GM23338 (cell line): ENCODE data around the gene ATF7IP2. TPM values are rescaled to one million over a fixed set of nuclear protein-coding genes. Genes with fewer than 3 reads are reported as not detected.

Experiments used
- ATAC-seq: fragments of 200-7000 bp; cut with Tn5 transposase; 3 replicates; pipeline ENCODE4 v1.9.1; 2020
- DNase-seq: peaks from one replicate; pipeline ENCODE4 v3.0.0-alpha.2; 2015; ENCODE audit warnings: low spot score
- H2AFZ ChIP-seq: fragments of 200-600 bp; sonication (generic); 2 replicates; pipeline ENCODE4 v1.8.0; 2016; ENCODE audit warnings: antibody characterized with exemption, mild to moderate bottlenecking, moderate library complexity
- H3F3A ChIP-seq: fragments of 200-600 bp; sonication (generic); replicated peaks from 2 replicates; pipeline ENCODE4 v1.8.0; 2017; ENCODE audit warnings: antibody characterized with exemption, mixed run types, low read depth
- H3K27ac ChIP-seq: fragments of 200-600 bp; sonication (generic); 2 replicates; pipeline ENCODE4 v1.6.1; 2016; ENCODE audit warnings: low read depth
- H3K27me3 ChIP-seq: fragments of 200-600 bp; sonication (generic); 2 replicates; pipeline ENCODE4 v1.8.0; 2016; ENCODE audit warnings: mild to moderate bottlenecking, mixed run types, moderate library complexity; ENCODE audit not compliant: insufficient read depth
- H3K36me3 ChIP-seq: fragments of 200-600 bp; sonication (generic); 2 replicates; pipeline ENCODE4 v1.8.0; 2016; ENCODE audit warnings: mild to moderate bottlenecking; ENCODE audit not compliant: insufficient read depth
- H3K4me1 ChIP-seq: fragments of 200-600 bp; sonication (generic); 2 replicates; pipeline ENCODE4 v1.8.0; 2016; ENCODE audit warnings: mild to moderate bottlenecking, moderate library complexity; ENCODE audit not compliant: insufficient read depth
- H3K4me2 ChIP-seq: fragments of 200-600 bp; sonication (generic); 2 replicates; pipeline ENCODE4 v1.7.1; 2017; ENCODE audit warnings: mixed run types
- H3K4me3 ChIP-seq: fragments of 200-600 bp; sonication (generic); 2 replicates; pipeline ENCODE4 v1.6.1; 2016; ENCODE audit warnings: mixed run types
- H3K79me2 ChIP-seq: fragments of 200-600 bp; sonication (generic); replicated peaks from 2 replicates; pipeline ENCODE4 v1.8.0; 2017; ENCODE audit warnings: mild to moderate bottlenecking; ENCODE audit not compliant: insufficient read depth
- H3K9me2 ChIP-seq: fragments of 200-600 bp; sonication (generic); 2 replicates; pipeline ENCODE4 v1.8.0; 2017; ENCODE audit not compliant: insufficient read depth
- H4K20me1 ChIP-seq: fragments of 200-600 bp; sonication (generic); replicated peaks from 2 replicates; pipeline ENCODE4 v1.8.0; 2017; ENCODE audit warnings: mild to moderate bottlenecking; ENCODE audit not compliant: insufficient read depth
- H3K27ac Mint-ChIP-seq: 2 replicates; pipeline ENCODE4 v1.8.0; 2020; ENCODE audit warnings: inconsistent platforms, mild to moderate bottlenecking, moderate library complexity, mixed read lengths
- H3K27me3 Mint-ChIP-seq: 3 replicates; pipeline ENCODE4 v1.8.0; 2022; ENCODE audit warnings: low read depth, mild to moderate bottlenecking, moderate library complexity, mixed read lengths, inconsistent platforms; ENCODE audit not compliant: insufficient read depth, poor library complexity
- H3K36me3 Mint-ChIP-seq: 3 replicates; pipeline ENCODE4 v1.8.0; 2021; ENCODE audit warnings: low read depth, mild to moderate bottlenecking, inconsistent platforms, moderate library complexity, mixed read lengths
- H3K4me1 Mint-ChIP-seq: 3 replicates; pipeline ENCODE4 v1.8.0; 2020; ENCODE audit warnings: mild to moderate bottlenecking, inconsistent platforms, mixed read lengths
- H3K4me3 Mint-ChIP-seq: 3 replicates; pipeline ENCODE4 v1.8.0; 2021; ENCODE audit warnings: moderate library complexity, mild to moderate bottlenecking, inconsistent platforms, mixed read lengths
- H3K9me3 Mint-ChIP-seq: 3 replicates; pipeline ENCODE4 v1.8.0; 2020; ENCODE audit warnings: moderate library complexity, mild to moderate bottlenecking, inconsistent platforms, mixed read lengths
- CREB1 ChIP-seq: fragments of 250-450 bp; sonication (Bioruptor Pico); IDR thresholded peaks from 2 replicates; pipeline ENCODE4 v1.5.0; 2020; ENCODE audit warnings: low read depth, mild to moderate bottlenecking, moderate library complexity
- ETS1 ChIP-seq: IDR thresholded peaks from 2 replicates; pipeline ENCODE4 v1.6.1; 2016; ENCODE audit warnings: antibody characterized with exemption
- EZH2 ChIP-seq: fragments of 200-600 bp; sonication (generic); IDR thresholded peaks from one replicate; pipeline ENCODE4 v1.8.0; 2017; ENCODE audit warnings: antibody characterized with exemption, mild to moderate bottlenecking, low read depth; ENCODE audit not compliant: unreplicated experiment
- EZH2phosphoT487 ChIP-seq: fragments of 200-600 bp; sonication (generic); IDR thresholded peaks from one replicate; pipeline ENCODE4 v1.8.1; 2018; ENCODE audit warnings: antibody characterized with exemption; ENCODE audit not compliant: unreplicated experiment
- NANOG ChIP-seq: IDR thresholded peaks from 2 replicates; pipeline ENCODE4 v1.6.1; 2016; ENCODE audit warnings: antibody characterized with exemption, borderline replicate concordance
- POLR2AphosphoS5 ChIP-seq: IDR thresholded peaks from 2 replicates; pipeline ENCODE4 v1.6.1; 2016; ENCODE audit warnings: antibody characterized with exemption, low read depth
- ZNF114 ChIP-seq: fragments of 250-450 bp; sonication (Bioruptor Pico); IDR thresholded peaks from 2 replicates; pipeline ENCODE4 v1.5.0; 2020; ENCODE audit warnings: mild to moderate bottlenecking, moderate library complexity
- polyA plus RNA-seq: library from polyadenylated mRNA; unstranded; fragments of >200 nt; fragmentation: Nextera tagmentation; extraction: Ambion mirVana; gene quantifications from 2 replicates; pipeline ENCODE4 v1.2.1, GENCODE V29; 2016
- total RNA-seq: library from RNA; depleted of rRNA; stranded (reverse); fragments of >200 nt; shearing (Covaris generic); gene quantifications from 2 replicates; pipeline ENCODE4 v1.2.3, GENCODE V29; 2014
- TF ChIP-seq, protein P1 (sequence below): fragments of 250-450 bp; sonication (Bioruptor Pico); IDR thresholded peaks from 2 replicates; pipeline ENCODE4 v1.5.0; 2020; ENCODE audit warnings: mild to moderate bottlenecking, moderate library complexity
- TF ChIP-seq, protein P2 (sequence below): IDR thresholded peaks from one replicate; pipeline ENCODE4 v1.6.1; 2018; ENCODE audit warnings: antibody characterized with exemption; ENCODE audit not compliant: unreplicated experiment

ATF7IP2 gene
- total and polyA plus RNA-seq, 2 experiments from 2014 or later: 27.9 to 55.7 TPM

DNA sequence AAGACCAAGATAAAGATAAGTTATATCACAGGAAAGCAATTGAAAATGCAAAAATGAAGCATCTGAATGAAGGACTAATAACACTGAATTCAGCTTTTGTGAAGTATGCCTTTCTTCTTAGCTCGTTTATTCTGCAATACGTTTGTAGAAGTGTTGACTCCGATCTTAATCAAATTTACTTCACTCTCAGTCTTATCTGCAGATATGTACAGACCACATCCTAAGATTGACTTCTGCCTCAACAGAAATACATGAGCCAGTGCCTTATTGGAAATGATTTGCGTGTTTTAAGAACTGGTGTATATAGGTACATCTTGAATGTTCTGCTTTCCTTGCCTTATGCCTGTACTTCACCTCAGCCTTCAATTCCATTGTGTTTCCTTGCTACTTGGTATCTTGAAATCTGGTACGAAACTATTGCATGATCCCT, 1.3 kb downstream of the ATF7IP2 start:
- H3K27me3 Mint-ChIP-seq: peaks cover 5% of the 10 kb centered on the region
- peak overlapping the region; percentile 89 for H3K4me3 Mint-ChIP-seq
- H3F3A ChIP-seq: no peaks in the 10 kb centered on the region
- TF ChIP-seq EZH2phosphoT487 (no peak), NANOG (no peak), ETS1 (no peak), ZNF114 (CRISPR knock-in tag) (no peak), EZH2 (no peak), CREB1 (CRISPR knock-in tag) (no peak), POLR2AphosphoS5 (no peak)
- TF ChIP-seq, protein P1, sequence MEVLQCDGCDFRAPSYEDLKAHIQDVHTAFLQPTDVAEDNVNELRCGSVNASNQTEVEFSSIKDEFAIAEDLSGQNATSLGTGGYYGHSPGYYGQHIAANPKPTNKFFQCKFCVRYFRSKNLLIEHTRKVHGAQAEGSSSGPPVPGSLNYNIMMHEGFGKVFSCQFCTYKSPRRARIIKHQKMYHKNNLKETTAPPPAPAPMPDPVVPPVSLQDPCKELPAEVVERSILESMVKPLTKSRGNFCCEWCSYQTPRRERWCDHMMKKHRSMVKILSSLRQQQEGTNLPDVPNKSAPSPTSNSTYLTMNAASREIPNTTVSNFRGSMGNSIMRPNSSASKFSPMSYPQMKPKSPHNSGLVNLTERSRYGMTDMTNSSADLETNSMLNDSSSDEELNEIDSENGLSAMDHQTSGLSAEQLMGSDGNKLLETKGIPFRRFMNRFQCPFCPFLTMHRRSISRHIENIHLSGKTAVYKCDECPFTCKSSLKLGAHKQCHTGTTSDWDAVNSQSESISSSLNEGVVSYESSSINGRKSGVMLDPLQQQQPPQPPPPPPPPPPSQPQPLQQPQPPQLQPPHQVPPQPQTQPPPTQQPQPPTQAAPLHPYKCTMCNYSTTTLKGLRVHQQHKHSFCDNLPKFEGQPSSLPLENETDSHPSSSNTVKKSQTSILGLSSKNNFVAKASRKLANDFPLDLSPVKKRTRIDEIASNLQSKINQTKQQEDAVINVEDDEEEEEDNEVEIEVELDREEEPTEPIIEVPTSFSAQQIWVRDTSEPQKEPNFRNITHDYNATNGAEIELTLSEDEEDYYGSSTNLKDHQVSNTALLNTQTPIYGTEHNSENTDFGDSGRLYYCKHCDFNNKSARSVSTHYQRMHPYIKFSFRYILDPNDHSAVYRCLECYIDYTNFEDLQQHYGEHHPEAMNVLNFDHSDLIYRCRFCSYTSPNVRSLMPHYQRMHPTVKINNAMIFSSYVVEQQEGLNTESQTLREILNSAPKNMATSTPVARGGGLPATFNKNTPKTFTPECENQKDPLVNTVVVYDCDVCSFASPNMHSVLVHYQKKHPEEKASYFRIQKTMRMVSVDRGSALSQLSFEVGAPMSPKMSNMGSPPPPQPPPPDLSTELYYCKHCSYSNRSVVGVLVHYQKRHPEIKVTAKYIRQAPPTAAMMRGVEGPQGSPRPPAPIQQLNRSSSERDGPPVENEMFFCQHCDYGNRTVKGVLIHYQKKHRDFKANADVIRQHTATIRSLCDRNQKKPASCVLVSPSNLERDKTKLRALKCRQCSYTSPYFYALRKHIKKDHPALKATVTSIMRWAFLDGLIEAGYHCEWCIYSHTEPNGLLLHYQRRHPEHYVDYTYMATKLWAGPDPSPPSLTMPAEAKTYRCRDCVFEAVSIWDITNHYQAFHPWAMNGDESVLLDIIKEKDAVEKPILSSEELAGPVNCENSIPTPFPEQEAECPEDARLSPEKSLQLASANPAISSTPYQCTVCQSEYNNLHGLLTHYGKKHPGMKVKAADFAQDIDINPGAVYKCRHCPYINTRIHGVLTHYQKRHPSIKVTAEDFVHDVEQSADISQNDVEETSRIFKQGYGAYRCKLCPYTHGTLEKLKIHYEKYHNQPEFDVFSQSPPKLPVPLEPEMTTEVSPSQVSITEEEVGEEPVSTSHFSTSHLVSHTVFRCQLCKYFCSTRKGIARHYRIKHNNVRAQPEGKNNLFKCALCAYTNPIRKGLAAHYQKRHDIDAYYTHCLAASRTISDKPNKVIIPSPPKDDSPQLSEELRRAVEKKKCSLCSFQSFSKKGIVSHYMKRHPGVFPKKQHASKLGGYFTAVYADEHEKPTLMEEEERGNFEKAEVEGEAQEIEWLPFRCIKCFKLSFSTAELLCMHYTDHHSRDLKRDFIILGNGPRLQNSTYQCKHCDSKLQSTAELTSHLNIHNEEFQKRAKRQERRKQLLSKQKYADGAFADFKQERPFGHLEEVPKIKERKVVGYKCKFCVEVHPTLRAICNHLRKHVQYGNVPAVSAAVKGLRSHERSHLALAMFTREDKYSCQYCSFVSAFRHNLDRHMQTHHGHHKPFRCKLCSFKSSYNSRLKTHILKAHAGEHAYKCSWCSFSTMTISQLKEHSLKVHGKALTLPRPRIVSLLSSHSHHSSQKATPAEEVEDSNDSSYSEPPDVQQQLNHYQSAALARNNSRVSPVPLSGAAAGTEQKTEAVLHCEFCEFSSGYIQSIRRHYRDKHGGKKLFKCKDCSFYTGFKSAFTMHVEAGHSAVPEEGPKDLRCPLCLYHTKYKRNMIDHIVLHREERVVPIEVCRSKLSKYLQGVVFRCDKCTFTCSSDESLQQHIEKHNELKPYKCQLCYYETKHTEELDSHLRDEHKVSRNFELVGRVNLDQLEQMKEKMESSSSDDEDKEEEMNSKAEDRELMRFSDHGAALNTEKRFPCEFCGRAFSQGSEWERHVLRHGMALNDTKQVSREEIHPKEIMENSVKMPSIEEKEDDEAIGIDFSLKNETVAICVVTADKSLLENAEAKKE: no peak
- TF ChIP-seq, protein P2, sequence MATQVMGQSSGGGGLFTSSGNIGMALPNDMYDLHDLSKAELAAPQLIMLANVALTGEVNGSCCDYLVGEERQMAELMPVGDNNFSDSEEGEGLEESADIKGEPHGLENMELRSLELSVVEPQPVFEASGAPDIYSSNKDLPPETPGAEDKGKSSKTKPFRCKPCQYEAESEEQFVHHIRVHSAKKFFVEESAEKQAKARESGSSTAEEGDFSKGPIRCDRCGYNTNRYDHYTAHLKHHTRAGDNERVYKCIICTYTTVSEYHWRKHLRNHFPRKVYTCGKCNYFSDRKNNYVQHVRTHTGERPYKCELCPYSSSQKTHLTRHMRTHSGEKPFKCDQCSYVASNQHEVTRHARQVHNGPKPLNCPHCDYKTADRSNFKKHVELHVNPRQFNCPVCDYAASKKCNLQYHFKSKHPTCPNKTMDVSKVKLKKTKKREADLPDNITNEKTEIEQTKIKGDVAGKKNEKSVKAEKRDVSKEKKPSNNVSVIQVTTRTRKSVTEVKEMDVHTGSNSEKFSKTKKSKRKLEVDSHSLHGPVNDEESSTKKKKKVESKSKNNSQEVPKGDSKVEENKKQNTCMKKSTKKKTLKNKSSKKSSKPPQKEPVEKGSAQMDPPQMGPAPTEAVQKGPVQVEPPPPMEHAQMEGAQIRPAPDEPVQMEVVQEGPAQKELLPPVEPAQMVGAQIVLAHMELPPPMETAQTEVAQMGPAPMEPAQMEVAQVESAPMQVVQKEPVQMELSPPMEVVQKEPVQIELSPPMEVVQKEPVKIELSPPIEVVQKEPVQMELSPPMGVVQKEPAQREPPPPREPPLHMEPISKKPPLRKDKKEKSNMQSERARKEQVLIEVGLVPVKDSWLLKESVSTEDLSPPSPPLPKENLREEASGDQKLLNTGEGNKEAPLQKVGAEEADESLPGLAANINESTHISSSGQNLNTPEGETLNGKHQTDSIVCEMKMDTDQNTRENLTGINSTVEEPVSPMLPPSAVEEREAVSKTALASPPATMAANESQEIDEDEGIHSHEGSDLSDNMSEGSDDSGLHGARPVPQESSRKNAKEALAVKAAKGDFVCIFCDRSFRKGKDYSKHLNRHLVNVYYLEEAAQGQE: no peak
- H3K4me1 ChIP-seq: peaks cover 3% of the 10 kb centered on the region; the same call in 1 of the 2 replicates
- H3K4me2 ChIP-seq: peak overlapping the region; percentile 83
- peaks cover 7% of the 10 kb centered on the region for H4K20me1 ChIP-seq
- no peak overlapping the region for H2AFZ ChIP-seq
- H3K36me3 Mint-ChIP-seq: peaks cover 18% of the 10 kb centered on the region
- peaks cover 52% of the 10 kb centered on the region for H3K79me2 ChIP-seq
- H3K27ac ChIP-seq: no peak overlapping the region
- H3K9me2 ChIP-seq: peaks cover 4% of the 10 kb centered on the region; the same call in 1 of the 2 replicates
- H3K4me3 ChIP-seq: peak overlapping the region; percentile 69
- no peak overlapping the region for H3K27ac Mint-ChIP-seq
- H3K4me1 Mint-ChIP-seq: peaks cover 8% of the 10 kb centered on the region
- peaks cover 10% of the 10 kb centered on the region; the same call in 1 of the 2 replicates for H3K36me3 ChIP-seq
- peaks cover 7% of the 10 kb centered on the region; the same call in 2 of the 3 replicates for H3K9me3 Mint-ChIP-seq
- DNase-seq (no peak), ATAC-seq (no peak)
- H3K27me3 ChIP-seq: no peaks in the 10 kb centered on the region
